OCI-LY3 (cell line): ENCODE results near the gene CRYL1.

Source experiments
- H2AFZ ChIP-seq: fragments of 200-600, 300-600 bp; shearing (Covaris generic); 2 replicates; pipeline ENCODE4 v1.6.0; 2014; ENCODE audit warnings: antibody characterized with exemption, low read depth, low read length
- H3K27ac ChIP-seq: fragments of 200-600, 300-600 bp; sonication (generic); 2 replicates; pipeline ENCODE4 v1.5.1; 2014; ENCODE audit warnings: mild to moderate bottlenecking, low read length, moderate library complexity, mixed read lengths
- H3K27me3 ChIP-seq: fragments of 200-600, 300-600 bp; sonication (generic); 2 replicates; pipeline ENCODE4 v1.6.1; 2014; ENCODE audit warnings: low read depth, low read length, mixed read lengths
- H3K36me3 ChIP-seq: fragments of 200-600, 300-600 bp; sonication (generic); replicated peaks from 2 replicates; pipeline ENCODE3; 2014; ENCODE audit warnings: low read depth, low read length, mixed read lengths
- H3K4me1 ChIP-seq: fragments of 300-600, 200-600 bp; sonication (generic); 2 replicates; pipeline ENCODE4 v1.6.1; 2014; ENCODE audit warnings: low read length, mixed read lengths
- H3K4me2 ChIP-seq: fragments of 200-600, 300-600 bp; sonication (generic); 2 replicates; pipeline ENCODE4 v1.6.1; 2014; ENCODE audit warnings: low read length, mixed read lengths
- H3K4me3 ChIP-seq: fragments of 300-600, 200-600 bp; sonication (generic); 2 replicates; pipeline ENCODE4 v1.5.1; 2014; ENCODE audit warnings: antibody characterized with exemption, mild to moderate bottlenecking, low read length, moderate library complexity
- H3K79me2 ChIP-seq: fragments of 300-600, 200-600 bp; shearing (Covaris generic); 2 replicates; pipeline ENCODE4 v1.6.1; 2014; ENCODE audit warnings: mild to moderate bottlenecking, low read length, mixed read lengths
- H3K9ac ChIP-seq: fragments of 300-600, 200-600 bp; shearing (Covaris generic); 2 replicates; pipeline ENCODE4 v1.6.0; 2014; ENCODE audit warnings: mild to moderate bottlenecking, low read length, moderate library complexity
- H3K9me3 ChIP-seq: fragments of 200-600, 300-600 bp; shearing (Covaris generic); 2 replicates; pipeline ENCODE4 v1.6.1; 2014; ENCODE audit warnings: low read length, mixed read lengths; ENCODE audit not compliant: insufficient read depth
- H4K20me1 ChIP-seq: fragments of 200-600, 300-600 bp; sonication (generic); 2 replicates; pipeline ENCODE4 v1.6.1; 2016; ENCODE audit warnings: low read length, mixed read lengths; ENCODE audit not compliant: insufficient read depth
- EZH2phosphoT487 ChIP-seq: fragments of 200-600 bp; shearing (Covaris generic); IDR thresholded peaks from 2 replicates; pipeline ENCODE4 v1.6.1; 2018; ENCODE audit warnings: antibody characterized with exemption, mixed run types, low read depth
- TF ChIP-seq, protein P1 (sequence below): fragments of 200-600, 300-600 bp; sonication (generic); IDR thresholded peaks from 2 replicates; pipeline ENCODE4 v1.5.1; 2014; ENCODE audit warnings: antibody characterized with exemption, low read length, low read depth

Gene CRYL1

DNA sequence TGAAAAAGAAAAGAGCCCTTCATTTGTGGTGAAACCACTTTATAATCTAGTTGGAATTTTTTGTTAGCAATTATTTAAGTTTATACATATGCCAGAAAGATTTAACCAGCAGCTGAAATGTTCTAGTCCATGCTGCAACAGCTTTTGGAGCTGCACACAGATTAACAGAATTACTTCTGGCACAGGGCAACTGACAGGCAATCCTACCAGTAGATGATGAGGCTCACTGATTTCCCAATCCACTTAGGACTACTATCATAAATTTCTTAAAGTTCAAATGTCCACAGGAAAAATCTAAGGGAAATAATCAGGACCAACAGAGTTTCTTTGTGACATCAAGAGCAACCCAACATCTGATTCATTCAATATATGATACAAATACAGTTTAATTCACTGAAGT, 78.8 kb downstream of the CRYL1 start:
- H4K20me1 ChIP-seq: no peaks in the 10 kb centered on the region
- H3K36me3 ChIP-seq: no peaks in the 10 kb centered on the region
- TF ChIP-seq, protein P1, sequence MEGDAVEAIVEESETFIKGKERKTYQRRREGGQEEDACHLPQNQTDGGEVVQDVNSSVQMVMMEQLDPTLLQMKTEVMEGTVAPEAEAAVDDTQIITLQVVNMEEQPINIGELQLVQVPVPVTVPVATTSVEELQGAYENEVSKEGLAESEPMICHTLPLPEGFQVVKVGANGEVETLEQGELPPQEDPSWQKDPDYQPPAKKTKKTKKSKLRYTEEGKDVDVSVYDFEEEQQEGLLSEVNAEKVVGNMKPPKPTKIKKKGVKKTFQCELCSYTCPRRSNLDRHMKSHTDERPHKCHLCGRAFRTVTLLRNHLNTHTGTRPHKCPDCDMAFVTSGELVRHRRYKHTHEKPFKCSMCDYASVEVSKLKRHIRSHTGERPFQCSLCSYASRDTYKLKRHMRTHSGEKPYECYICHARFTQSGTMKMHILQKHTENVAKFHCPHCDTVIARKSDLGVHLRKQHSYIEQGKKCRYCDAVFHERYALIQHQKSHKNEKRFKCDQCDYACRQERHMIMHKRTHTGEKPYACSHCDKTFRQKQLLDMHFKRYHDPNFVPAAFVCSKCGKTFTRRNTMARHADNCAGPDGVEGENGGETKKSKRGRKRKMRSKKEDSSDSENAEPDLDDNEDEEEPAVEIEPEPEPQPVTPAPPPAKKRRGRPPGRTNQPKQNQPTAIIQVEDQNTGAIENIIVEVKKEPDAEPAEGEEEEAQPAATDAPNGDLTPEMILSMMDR: no peak
- TF ChIP-seq EZH2phosphoT487: no peak
- no peaks in the 10 kb centered on the region for H3K79me2 ChIP-seq
- no peak overlapping the region for H3K4me3 ChIP-seq
- H3K27me3 ChIP-seq: no peaks in the 10 kb centered on the region; the same call in 1 of the 2 replicates
- no peak overlapping the region for H3K9ac ChIP-seq
- peaks cover 13% of the 10 kb centered on the region; the same call in 1 of the 2 replicates for H3K9me3 ChIP-seq
- no peak overlapping the region for H3K4me2 ChIP-seq
- no peak overlapping the region for H2AFZ ChIP-seq
- H3K27ac ChIP-seq: no peak overlapping the region
- no peaks in the 10 kb centered on the region for H3K4me1 ChIP-seq

DNA sequence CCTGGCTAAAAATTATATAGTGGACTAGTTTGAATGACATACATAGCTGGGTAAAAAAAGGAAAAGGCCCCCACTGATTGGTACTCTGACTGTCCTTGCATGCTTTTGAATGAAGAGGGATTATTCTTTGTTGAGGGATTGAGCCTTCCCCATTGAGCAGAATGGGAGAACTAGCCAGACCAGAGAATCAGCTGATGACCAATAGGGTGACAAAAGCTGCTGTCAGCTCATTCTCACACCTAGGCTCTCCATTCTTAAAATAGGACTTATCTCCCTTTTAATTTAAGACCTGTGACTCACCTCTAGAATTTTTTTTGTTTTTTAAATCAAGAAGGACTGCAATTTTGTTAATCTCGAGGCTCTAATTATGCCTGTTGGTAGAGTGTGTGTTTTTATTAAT, 79.3 kb downstream of the CRYL1 start:
- H3K79me2 ChIP-seq: no peaks in the 10 kb centered on the region
- H3K27ac ChIP-seq: no peak overlapping the region
- no peak overlapping the region for H2AFZ ChIP-seq
- no peaks in the 10 kb centered on the region for H3K4me1 ChIP-seq
- no peak overlapping the region for H3K9ac ChIP-seq
- H3K36me3 ChIP-seq: no peaks in the 10 kb centered on the region
- peaks cover 13% of the 10 kb centered on the region; the same call in 1 of the 2 replicates for H3K9me3 ChIP-seq
- H3K27me3 ChIP-seq: no peaks in the 10 kb centered on the region; the same call in 1 of the 2 replicates
- H3K4me2 ChIP-seq: no peak overlapping the region
- no peaks in the 10 kb centered on the region for H4K20me1 ChIP-seq
- no peak overlapping the region for H3K4me3 ChIP-seq
- TF ChIP-seq, protein P1: no peak
- TF ChIP-seq EZH2phosphoT487: no peak

DNA sequence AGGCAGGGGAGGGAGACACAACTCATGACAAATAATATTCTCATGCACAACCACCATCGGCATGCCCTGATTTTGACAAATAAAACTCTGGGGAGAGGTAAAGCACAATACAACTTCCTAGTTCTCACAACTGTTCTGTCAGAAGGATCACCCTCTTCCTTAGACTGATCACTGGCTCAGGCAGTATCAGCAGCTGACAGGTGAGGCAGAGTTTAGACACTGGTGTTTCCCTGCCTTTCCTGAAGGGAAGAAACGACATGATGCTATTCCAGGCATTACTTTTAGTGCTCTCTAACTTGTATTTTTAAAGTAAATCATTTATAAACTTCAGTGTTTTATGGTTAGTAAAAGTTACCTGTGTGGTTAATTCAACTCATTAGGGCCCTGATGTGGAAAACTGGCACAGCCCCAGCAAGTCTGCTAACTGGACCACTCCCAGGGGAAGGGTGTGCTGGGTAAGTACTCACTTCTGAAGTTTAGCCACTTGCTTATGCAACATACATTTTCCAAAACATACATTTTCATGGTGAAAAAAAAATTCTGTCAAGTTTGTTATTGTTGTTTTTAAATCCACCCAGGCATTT, 82.8 kb downstream of the CRYL1 start:
- Histone ChIP-seq H3K4me2 (no peak overlapping the region), H3K9me3 (peaks cover 7% of the 10 kb centered on the region; the same call in 1 of the 2 replicates), H4K20me1 (no peaks in the 10 kb centered on the region), H3K4me3 (no peak overlapping the region), H2AFZ (no peak overlapping the region), H3K36me3 (no peaks in the 10 kb centered on the region), H3K79me2 (no peaks in the 10 kb centered on the region), H3K27me3 (0 out of 2 replicates have a peak, but pooled peaks cover 3% of the 10 kb centered on the region), H3K9ac (no peak overlapping the region), H3K27ac (no peak overlapping the region), H3K4me1 (no peaks in the 10 kb centered on the region)
- no peak for TF ChIP-seq EZH2phosphoT487
- TF ChIP-seq, protein P1: no peak

DNA sequence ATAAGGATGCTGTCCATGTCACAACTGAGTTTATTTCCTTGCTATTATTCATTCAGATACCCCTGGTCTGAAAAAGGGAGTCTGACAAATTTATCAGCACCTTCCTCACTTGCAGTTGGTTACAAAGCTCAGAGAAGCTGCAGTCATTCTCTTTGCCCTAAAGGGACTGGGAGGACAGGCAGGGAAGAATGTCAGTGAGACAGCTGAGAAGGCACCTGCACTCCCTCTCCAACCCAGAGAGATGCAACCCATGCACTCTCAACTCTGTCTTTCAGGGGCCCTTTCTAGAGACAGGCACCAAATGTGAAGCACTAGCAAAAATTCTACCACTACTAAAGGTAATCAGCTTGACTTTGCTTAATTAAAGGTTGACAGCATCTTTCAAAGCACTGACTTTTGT, 83.3 kb downstream of the CRYL1 start:
- Histone ChIP-seq H3K36me3 (no peaks in the 10 kb centered on the region), H3K27ac (no peak overlapping the region), H3K79me2 (no peaks in the 10 kb centered on the region), H3K9me3 (peaks cover 2% of the 10 kb centered on the region; the same call in 1 of the 2 replicates), H3K4me2 (no peak overlapping the region), H3K27me3 (0 out of 2 replicates have a peak, but pooled peaks cover 3% of the 10 kb centered on the region), H3K4me3 (no peak overlapping the region), H2AFZ (no peak overlapping the region), H3K9ac (no peak overlapping the region), H4K20me1 (no peaks in the 10 kb centered on the region), H3K4me1 (no peaks in the 10 kb centered on the region)
- TF ChIP-seq, protein P1: no peak
- no peak for TF ChIP-seq EZH2phosphoT487
